Astrocyte of the hippocampus (primary cell): ENCODE results near the gene DHX38.

ENCODE experiments used
- DNase-seq: peaks from one replicate; pipeline ENCODE4 v3.0.0; 2011; ENCODE audit warnings: low read depth, low spot score

DHX38 gene

GRCh38 chr16:72122308-72122707 lies 28.7 kb downstream of the DHX38 start:
- no peak for DNase-seq

- DNase-seq: no peak
These were observed 29.3 kb downstream of the DHX38 start for GRCh38 chr16:72122916-72123315.

- DNase-seq: no peak
These were observed 29.8 kb downstream of the DHX38 start for GRCh38 chr16:72123426-72123825.

GRCh38 chr16:72124148-72124547 lies 30.5 kb downstream of the DHX38 start:
- no peak for DNase-seq

- peak; percentile 88 for DNase-seq
These were observed 31.4 kb downstream of the DHX38 start for GRCh38 chr16:72124761-72125634.

- DNase-seq: no peak
These were observed 32.2 kb downstream of the DHX38 start for GRCh38 chr16:72125635-72126428.

- DNase-seq: no peak
These were observed 32.8 kb downstream of the DHX38 start for GRCh38 chr16:72126429-72126765.

- DNase-seq: no peak
These were observed 35.1 kb downstream of the DHX38 start for GRCh38 chr16:72128701-72129100.

GRCh38 chr16:72129976-72130656 lies 36.5 kb downstream of the DHX38 start:
- no peak for DNase-seq

- DNase-seq: no peak
These were observed 37.4 kb downstream of the DHX38 start for GRCh38 chr16:72131036-72131435.

- DNase-seq: no peak
These were observed 39.1 kb downstream of the DHX38 start for GRCh38 chr16:72132726-72133125.

GRCh38 chr16:72134507-72134906 lies 40.9 kb downstream of the DHX38 start:
- no peak for DNase-seq

GRCh38 chr16:72137380-72138063 lies 43.9 kb downstream of the DHX38 start:
- no peak for DNase-seq

- no peak for DNase-seq
These were observed 44.5 kb downstream of the DHX38 start for GRCh38 chr16:72138064-72138572.

GRCh38 chr16:72139908-72140307 lies 46.3 kb downstream of the DHX38 start:
- no peak for DNase-seq

GRCh38 chr16:72142476-72142875 lies 48.8 kb downstream of the DHX38 start:
- DNase-seq: no peak

GRCh38 chr16:72149676-72150464 lies 56.2 kb downstream of the DHX38 start:
- no peak for DNase-seq

- DNase-seq: peak; percentile 13
These were observed 65.7 kb downstream of the DHX38 start for GRCh38 chr16:72159386-72159785.

GRCh38 chr16:72159801-72160200 lies 66.2 kb downstream of the DHX38 start:
- no peak for DNase-seq

GRCh38 chr16:72162105-72162692 lies 68.6 kb downstream of the DHX38 start:
- DNase-seq: peak; percentile 19
